Dendritic cell treated with granulocyte-macrophage colony-stimulating factor and Interleukin-4, amounts not matched to agents 40 ng/mL and 50 ng/mL, for 4 days (primary cell): ENCODE results near the gene SKIC3.

Experiments
- H3K27ac Mint-ChIP-seq: one replicate; pipeline ENCODE4 v1.8.0; 2022; ENCODE audit warnings: mild to moderate bottlenecking, mixed read lengths
- H3K27me3 Mint-ChIP-seq: one replicate; pipeline ENCODE4 v1.8.0; 2022; ENCODE audit warnings: mild to moderate bottlenecking, mixed read lengths
- H3K36me3 Mint-ChIP-seq: one replicate; pipeline ENCODE4 v1.8.0; 2022; ENCODE audit warnings: low read depth, mixed read lengths
- H3K4me1 Mint-ChIP-seq: one replicate; pipeline ENCODE4 v1.8.0; 2022; ENCODE audit warnings: low read depth, mixed read lengths
- H3K4me3 Mint-ChIP-seq: one replicate; pipeline ENCODE4 v1.8.0; 2022; ENCODE audit warnings: mild to moderate bottlenecking, moderate library complexity, mixed read lengths
- H3K9me3 Mint-ChIP-seq: one replicate; pipeline ENCODE4 v1.8.0; 2022; ENCODE audit warnings: mixed read lengths
- intact Hi-C: fragments of 100-400 bp; cut with micrococcal nuclease; formaldehyde crosslinking; loops from one replicate; pipeline ENCODE4 v1.15.0; 2022

SKIC3 gene

GRCh38 chr5:95519151-95519550, 35.6 kb downstream of the SKIC3 start:
- Mint-ChIP-seq H3K4me1 (no peaks in the 10 kb centered on the region), H3K27me3 (no peaks in the 10 kb centered on the region), H3K36me3 (peaks cover 73% of the 10 kb centered on the region), H3K27ac (no peak overlapping the region), H3K4me3 (no peak overlapping the region), H3K9me3 (no peaks in the 10 kb centered on the region)
- intact Hi-C loops: no loop called here

DNA sequence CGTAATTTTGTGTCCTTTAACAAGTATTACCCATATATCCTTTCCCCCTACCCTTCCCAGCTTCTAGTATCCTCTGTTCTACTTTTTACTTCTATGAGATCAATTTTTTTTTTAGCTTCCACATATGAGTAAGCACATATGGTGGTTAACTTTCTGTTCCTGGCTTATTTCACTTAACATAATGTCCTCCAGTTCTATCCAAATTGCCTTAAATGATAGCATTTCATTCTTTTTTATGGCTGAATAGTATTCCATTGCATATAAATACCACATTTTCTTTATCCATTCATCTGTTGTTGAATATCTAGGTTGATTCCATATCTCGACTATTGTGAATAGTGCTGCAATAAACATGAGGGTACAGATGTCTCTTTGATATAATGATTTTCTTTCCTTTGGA, 36.4 kb downstream of the SKIC3 start:
- H3K27ac Mint-ChIP-seq: no peak overlapping the region
- no peaks in the 10 kb centered on the region for H3K4me1 Mint-ChIP-seq
- intact Hi-C loops: no loop called here
- no peaks in the 10 kb centered on the region for H3K27me3 Mint-ChIP-seq
- no peak overlapping the region for H3K4me3 Mint-ChIP-seq
- H3K9me3 Mint-ChIP-seq: no peaks in the 10 kb centered on the region
- peaks cover 75% of the 10 kb centered on the region for H3K36me3 Mint-ChIP-seq

- Mint-ChIP-seq H3K9me3 (no peaks in the 10 kb centered on the region), H3K36me3 (peaks cover 81% of the 10 kb centered on the region), H3K27me3 (no peaks in the 10 kb centered on the region), H3K4me3 (no peak overlapping the region), H3K4me1 (no peaks in the 10 kb centered on the region), H3K27ac (no peak overlapping the region)
- intact Hi-C loops: no loop called here
Measured at GRCh38 chr5:95511606-95512005, 43.2 kb downstream of the SKIC3 start.

GRCh38 chr5:95508550-95508949, 46.2 kb downstream of the SKIC3 start:
- Mint-ChIP-seq H3K27ac (no peak overlapping the region), H3K36me3 (peaks cover 80% of the 10 kb centered on the region), H3K4me1 (no peaks in the 10 kb centered on the region), H3K9me3 (no peaks in the 10 kb centered on the region), H3K4me3 (no peak overlapping the region), H3K27me3 (no peaks in the 10 kb centered on the region)
- intact Hi-C loops: loop anchor here (10.0 kb wide), 1 partner anchor 1256 kb away; no protein-coding TSS in a partner anchor
